DND-41 (cell line): ENCODE results near the gene TGOLN2.

Experiments used
- ATAC-seq: fragments of 200-7000 bp; cut with Tn5 transposase; 3 replicates; pipeline ENCODE4 v1.9.1; 2021; ENCODE audit warnings: low read depth; ENCODE audit not compliant: insufficient read depth
- DNase-seq: peaks from one replicate; pipeline ENCODE4 v3.0.0-alpha.2; 2020
- H2AFZ ChIP-seq: 2 replicates; pipeline ENCODE4 v1.6.0; 2012; ENCODE audit warnings: low read depth, low read length
- H3K27ac ChIP-seq: 2 replicates; pipeline ENCODE4 v1.5.1; 2012; ENCODE audit warnings: low read length, inconsistent platforms
- H3K27me3 ChIP-seq: fragments of 200-600 bp; sonication (generic); 2 replicates; pipeline ENCODE4 v1.6.0; 2012; ENCODE audit warnings: low read length, mild to moderate bottlenecking, inconsistent platforms; ENCODE audit not compliant: insufficient read depth, poor library complexity
- H3K36me3 ChIP-seq: 2 replicates; pipeline ENCODE4 v1.5.1; 2012; ENCODE audit warnings: low read length, inconsistent platforms; ENCODE audit not compliant: insufficient read depth
- H3K4me1 ChIP-seq: 2 replicates; pipeline ENCODE4 v1.5.1; 2012; ENCODE audit warnings: mild to moderate bottlenecking, low read length; ENCODE audit not compliant: insufficient read depth
- H3K4me2 ChIP-seq: 2 replicates; pipeline ENCODE4 v1.6.0; 2012; ENCODE audit warnings: mild to moderate bottlenecking, moderate library complexity, low read length, inconsistent platforms; ENCODE audit not compliant: insufficient read depth
- H3K4me3 ChIP-seq, 2 experiments: fragments of 200-600 bp in 1 of 2; shearing (Covaris generic) in 1 of 2; 2 replicates each; pipeline ENCODE4 v1.5.1; 2012 to 2016; ENCODE audit warnings: inconsistent platforms in 2 of 2, low read length in 2 of 2, mild to moderate bottlenecking in 2 of 2, low read depth in 1 of 2, moderate library complexity in 1 of 2
- H3K79me2 ChIP-seq: 2 replicates; pipeline ENCODE4 v1.6.0; 2012; ENCODE audit warnings: low read length, inconsistent platforms; ENCODE audit not compliant: insufficient read depth
- H3K9ac ChIP-seq: 2 replicates; pipeline ENCODE4 v1.6.0; 2012; ENCODE audit warnings: low read depth, mild to moderate bottlenecking, inconsistent platforms, low read length, moderate library complexity
- H3K9me3 ChIP-seq: 2 replicates; pipeline ENCODE4 v1.5.1; 2012; ENCODE audit warnings: low read length, moderate library complexity, mild to moderate bottlenecking, inconsistent platforms; ENCODE audit not compliant: insufficient read depth, severe bottlenecking
- H4K20me1 ChIP-seq: 2 replicates; pipeline ENCODE4 v1.6.0; 2012; ENCODE audit warnings: low read length; ENCODE audit not compliant: insufficient read depth
- EZH2 ChIP-seq: IDR thresholded peaks from 3 replicates; pipeline ENCODE4 v1.6.1; 2012; ENCODE audit warnings: borderline replicate concordance, low read depth, mild to moderate bottlenecking, moderate library complexity, low read length, inconsistent platforms; ENCODE audit not compliant: severe bottlenecking
- TF ChIP-seq, protein P1 (sequence below): IDR thresholded peaks from 2 replicates; pipeline ENCODE4 v1.5.1; 2012; ENCODE audit warnings: borderline replicate concordance, low read length, moderate library complexity, mild to moderate bottlenecking; ENCODE audit not compliant: poor library complexity, severe bottlenecking; ENCODE audit errors: extremely low read depth

TGOLN2 gene

DNA sequence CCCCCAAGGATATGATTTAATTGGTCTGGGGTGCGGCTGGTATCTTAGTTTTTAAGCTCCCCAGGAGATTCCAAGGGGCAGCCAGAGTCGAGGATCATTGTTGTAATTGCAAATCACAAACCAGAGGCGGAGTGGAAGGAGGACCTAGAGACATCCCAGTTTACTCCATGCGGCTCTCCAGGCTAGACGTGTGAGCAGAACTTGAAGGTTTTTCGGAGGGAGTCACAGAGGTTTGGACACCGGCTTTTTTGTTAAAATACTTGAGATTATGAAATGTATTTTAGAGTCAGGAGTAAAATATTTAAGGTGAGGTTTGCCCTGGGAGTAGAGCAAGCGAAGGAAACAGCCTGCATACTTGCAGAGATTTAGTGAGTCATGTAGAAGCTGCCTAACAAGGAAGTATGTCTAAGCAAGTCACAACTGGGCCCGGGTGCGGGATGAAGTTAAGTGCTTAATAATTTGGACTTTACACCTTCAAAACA lies 39.5 kb downstream of the TGOLN2 start:
- Histone ChIP-seq H3K4me3 (no peak overlapping the region), H3K27ac (no peak overlapping the region), H3K4me1 (peaks cover 14% of the 10 kb centered on the region), H3K27me3 (no peaks in the 10 kb centered on the region), H3K79me2 (no peaks in the 10 kb centered on the region), H2AFZ (no peak overlapping the region), H3K36me3 (no peaks in the 10 kb centered on the region), H3K9ac (no peak overlapping the region), H4K20me1 (no peaks in the 10 kb centered on the region), H3K4me2 (no peak overlapping the region), H3K9me3 (no peaks in the 10 kb centered on the region)
- DNase-seq (no peak), ATAC-seq (no peak)
- TF ChIP-seq, protein P1, sequence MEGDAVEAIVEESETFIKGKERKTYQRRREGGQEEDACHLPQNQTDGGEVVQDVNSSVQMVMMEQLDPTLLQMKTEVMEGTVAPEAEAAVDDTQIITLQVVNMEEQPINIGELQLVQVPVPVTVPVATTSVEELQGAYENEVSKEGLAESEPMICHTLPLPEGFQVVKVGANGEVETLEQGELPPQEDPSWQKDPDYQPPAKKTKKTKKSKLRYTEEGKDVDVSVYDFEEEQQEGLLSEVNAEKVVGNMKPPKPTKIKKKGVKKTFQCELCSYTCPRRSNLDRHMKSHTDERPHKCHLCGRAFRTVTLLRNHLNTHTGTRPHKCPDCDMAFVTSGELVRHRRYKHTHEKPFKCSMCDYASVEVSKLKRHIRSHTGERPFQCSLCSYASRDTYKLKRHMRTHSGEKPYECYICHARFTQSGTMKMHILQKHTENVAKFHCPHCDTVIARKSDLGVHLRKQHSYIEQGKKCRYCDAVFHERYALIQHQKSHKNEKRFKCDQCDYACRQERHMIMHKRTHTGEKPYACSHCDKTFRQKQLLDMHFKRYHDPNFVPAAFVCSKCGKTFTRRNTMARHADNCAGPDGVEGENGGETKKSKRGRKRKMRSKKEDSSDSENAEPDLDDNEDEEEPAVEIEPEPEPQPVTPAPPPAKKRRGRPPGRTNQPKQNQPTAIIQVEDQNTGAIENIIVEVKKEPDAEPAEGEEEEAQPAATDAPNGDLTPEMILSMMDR, result no peak
- no peak for TF ChIP-seq EZH2

DNA sequence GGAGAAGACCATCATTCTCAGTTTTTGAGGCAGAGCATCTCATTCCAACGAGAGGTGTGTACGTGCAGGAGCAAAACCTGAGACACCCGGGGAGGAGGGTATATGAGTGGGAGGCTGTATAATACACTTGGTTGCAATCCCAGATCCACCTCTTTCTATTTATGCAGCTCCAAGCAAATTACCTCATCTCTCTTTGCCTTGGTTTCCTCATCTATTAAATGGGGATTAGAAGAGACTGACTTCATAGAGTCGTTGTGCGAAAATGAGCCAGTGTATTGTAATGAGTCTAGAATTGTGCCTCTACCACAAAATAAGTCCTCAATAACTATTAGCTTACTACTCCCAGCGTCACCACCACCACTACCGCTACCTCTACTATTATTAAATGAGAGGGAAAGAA lies 40.1 kb downstream of the TGOLN2 start:
- Histone ChIP-seq H3K79me2 (no peaks in the 10 kb centered on the region), H3K9me3 (no peaks in the 10 kb centered on the region), H3K36me3 (no peaks in the 10 kb centered on the region), H3K4me1 (peaks cover 14% of the 10 kb centered on the region), H3K4me3 (no peak overlapping the region), H3K4me2 (no peak overlapping the region), H3K27me3 (no peaks in the 10 kb centered on the region), H3K9ac (no peak overlapping the region), H4K20me1 (no peaks in the 10 kb centered on the region), H3K27ac (no peak overlapping the region), H2AFZ (no peak overlapping the region)
- no peak for ATAC-seq
- DNase-seq, result no peak
- TF ChIP-seq EZH2, result no peak
- TF ChIP-seq, protein P1, result no peak

DNA sequence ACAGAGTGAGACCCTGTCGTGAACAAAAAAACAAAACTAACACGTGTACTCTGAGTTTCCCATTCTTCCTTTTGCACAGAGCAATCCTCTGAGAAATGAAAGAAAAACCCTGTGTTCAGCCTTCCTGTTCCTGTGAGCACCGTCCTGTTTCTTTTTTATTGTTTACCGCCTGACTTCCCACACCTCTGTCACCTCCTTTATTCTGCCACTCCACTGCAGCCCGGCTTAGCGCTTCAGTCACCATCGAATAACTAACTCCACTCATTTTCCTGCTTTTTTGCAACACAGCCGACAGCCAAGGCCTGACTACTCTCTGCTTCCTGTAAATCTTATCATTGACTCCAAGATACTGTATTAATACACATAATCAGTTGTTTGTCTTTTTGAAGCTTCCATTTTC lies 40.9 kb downstream of the TGOLN2 start:
- H3K36me3 ChIP-seq, result no peaks in the 10 kb centered on the region
- H3K9ac ChIP-seq, result no peak overlapping the region
- H3K9me3 ChIP-seq, result no peaks in the 10 kb centered on the region
- peaks cover 14% of the 10 kb centered on the region for H3K4me1 ChIP-seq
- DNase-seq (no peak), ATAC-seq (no peak)
- no peak overlapping the region for H3K4me2 ChIP-seq
- no peaks in the 10 kb centered on the region for H3K79me2 ChIP-seq
- H3K27ac ChIP-seq, result no peak overlapping the region
- H3K4me3 ChIP-seq, result no peak overlapping the region
- no peaks in the 10 kb centered on the region for H4K20me1 ChIP-seq
- TF ChIP-seq EZH2, result no peak
- TF ChIP-seq, protein P1, result no peak
- H3K27me3 ChIP-seq, result no peaks in the 10 kb centered on the region
- no peak overlapping the region for H2AFZ ChIP-seq

DNA sequence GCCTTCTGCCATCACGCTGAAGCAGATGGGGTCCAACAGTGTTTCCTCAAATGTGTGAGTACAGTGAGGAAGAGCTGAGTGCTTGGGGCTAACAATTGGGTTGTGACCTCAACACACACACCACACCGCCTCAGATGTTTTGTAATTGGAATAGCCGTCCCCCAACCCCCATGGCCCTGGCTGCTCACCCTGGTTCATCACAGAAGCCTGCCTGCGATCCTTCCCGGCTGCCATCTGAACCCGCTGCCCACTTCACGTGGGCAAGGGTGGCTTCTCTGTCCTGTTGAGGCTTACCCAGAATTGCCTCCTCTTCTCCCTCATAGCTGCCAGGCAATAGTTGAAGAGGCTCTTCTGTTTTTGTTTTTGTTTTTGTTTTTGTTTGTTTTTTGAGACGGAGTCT lies 44.1 kb downstream of the TGOLN2 start:
- no peak overlapping the region for H3K27ac ChIP-seq
- no peak for DNase-seq

More for the DNA sequence above, 44.1 kb downstream of the TGOLN2 start:
- no peak for ATAC-seq
- H2AFZ ChIP-seq, result no peak overlapping the region
- no peaks in the 10 kb centered on the region for H3K79me2 ChIP-seq
- H3K4me3 ChIP-seq, result no peak overlapping the region
- no peak for TF ChIP-seq EZH2
- TF ChIP-seq, protein P1, result no peak
- H3K9me3 ChIP-seq, result no peaks in the 10 kb centered on the region
- no peak overlapping the region for H3K9ac ChIP-seq
- H3K4me1 ChIP-seq, result peaks cover 3% of the 10 kb centered on the region; the same call in 1 of the 2 replicates
- H4K20me1 ChIP-seq, result no peaks in the 10 kb centered on the region
- no peak overlapping the region for H3K4me2 ChIP-seq
- H3K36me3 ChIP-seq, result no peaks in the 10 kb centered on the region
- peaks cover 11% of the 10 kb centered on the region for H3K27me3 ChIP-seq
